Inflammatory macrophage treated with lipopolysaccharide for 4 hours (primary cell): ENCODE data around the gene SPAAR.

Source experiments
- DNase-seq: peaks from one replicate; pipeline ENCODE4 v3.0.0-alpha.2; 2020

Gene SPAAR

GRCh38 chr9:35951736-35952135 is 42.4 kb downstream of the SPAAR start:
- DNase-seq = no peak

DNA sequence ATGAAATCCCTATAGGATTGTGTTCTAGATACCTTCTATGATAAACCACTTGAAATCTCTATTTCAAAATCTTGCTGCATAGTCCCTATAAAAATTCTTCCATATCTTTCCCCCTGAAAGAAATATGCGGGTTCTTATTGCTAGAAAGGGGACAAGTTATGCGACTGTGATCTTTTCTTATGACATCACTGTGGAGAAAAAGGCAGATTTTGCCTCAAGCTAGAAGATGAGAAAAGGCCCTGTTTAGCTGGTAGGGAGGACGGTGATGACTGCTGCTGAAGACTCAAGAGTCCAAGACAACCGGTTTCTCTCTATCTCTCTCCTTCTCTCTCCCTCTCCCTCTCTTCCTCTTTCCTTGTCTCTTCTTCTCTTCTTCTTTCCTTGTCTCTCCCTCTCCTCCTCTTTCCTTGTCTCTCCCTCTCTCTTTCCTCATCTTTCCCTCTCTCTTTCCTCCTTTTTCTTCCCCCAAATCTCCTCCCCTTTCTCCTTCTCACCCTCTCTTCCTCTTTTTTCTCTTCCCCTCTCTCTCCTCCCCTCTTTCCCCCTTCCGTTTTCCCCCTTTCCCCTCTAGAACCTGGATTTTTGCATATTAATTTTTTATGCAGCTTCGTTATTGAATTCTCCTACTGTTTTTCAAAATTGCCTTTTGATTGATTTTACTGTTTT is 43.4 kb downstream of the SPAAR start:
- no peak for DNase-seq

DNA sequence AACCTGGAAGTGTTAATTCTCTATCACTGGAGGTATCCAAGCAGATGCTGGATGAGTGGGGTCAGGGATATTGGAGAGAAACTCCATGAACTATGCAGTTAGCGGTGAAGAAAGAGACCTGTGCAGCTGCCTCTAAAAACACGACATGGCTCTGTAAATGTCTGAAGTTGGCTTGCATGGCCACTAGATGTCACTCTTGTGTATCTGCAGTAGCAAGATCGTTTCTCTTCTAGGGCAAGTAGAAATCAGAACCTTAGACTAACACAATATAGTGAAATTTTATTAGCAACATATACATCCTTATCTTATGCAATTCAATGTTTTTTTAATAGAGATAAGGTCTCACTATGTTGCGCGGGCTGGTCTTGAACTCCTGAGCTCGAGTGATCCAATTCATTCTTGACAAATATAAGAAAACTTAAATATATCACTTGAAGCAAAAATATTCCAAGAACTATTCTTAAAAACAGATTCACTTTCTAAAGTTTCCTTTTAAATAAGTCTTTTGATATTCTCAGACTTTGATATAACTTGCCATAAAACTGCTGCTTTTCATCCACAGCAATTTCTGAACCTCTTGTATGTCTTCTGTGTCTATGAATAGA is 45.8 kb downstream of the SPAAR start:
- peak; percentile 74 for DNase-seq

DNA sequence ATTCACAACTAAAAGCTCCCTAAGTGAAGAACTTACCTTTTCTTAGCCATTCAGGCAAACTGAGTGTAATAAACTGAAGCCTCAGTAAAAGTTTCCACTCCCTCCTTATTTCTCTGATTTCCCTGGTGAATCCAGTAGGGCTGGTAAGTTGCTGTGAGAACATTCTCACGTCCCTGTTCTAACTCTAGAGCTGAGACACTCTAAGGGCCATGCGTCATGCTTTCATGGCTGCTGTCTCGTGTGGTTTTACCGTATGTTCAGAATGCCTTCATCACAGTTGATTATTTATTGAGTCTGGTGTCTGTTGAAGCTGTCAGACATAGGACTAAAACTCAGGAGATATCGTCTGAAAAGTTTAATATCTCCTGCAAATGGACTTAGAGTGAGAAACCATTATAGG is 47.4 kb downstream of the SPAAR start:
- no peak for DNase-seq

- DNase-seq = no peak
Measured at GRCh38 chr9:35958104-35958837, 49.0 kb downstream of the SPAAR start, which contains the start of gene OR2S2. Gene OR2S2 (minus strand): TSS chr9:35958154. CDS start chr9:35958098, 56 bp downstream.

DNA sequence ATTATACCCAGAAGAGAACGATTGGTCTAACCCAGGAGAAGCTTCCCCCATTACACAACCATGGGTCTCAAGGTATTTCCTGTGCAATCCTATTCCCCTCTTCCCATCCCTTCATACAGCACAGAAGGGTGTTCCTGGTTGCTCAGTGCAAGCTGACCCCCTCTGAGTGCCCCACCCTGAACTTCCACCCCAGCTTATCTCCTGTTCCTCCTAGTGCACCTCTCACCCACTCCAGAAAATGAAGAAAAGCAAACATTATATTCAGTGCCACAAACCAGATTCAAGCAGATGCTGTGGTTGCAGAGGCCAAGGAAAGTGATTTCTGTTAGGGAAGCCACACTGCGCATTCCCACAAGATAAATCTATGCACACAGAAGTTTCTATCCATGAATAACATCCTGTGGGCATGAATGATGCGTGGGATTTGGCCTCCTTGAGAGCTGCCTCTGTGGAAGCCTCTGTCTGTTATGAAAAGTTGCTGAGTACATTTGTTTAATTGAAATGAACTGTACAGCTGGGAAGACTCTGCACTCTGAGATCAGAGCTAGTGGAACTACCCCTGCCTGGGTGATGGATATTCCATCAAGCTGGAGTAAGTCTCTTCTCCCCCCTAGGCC is 50.9 kb downstream of the SPAAR start:
- no peak for DNase-seq
